HG03097 (cell line): ENCODE measurements around the gene CFAP77.
"Not testable (repeated sequence)": the region's sequence is repeated elsewhere in the genome, so short reads cannot be mapped to it uniquely, and the experiment has no call there.

Source experiments
- ATAC-seq: cut with Tn5 transposase; IDR thresholded peaks from one replicate; pipeline ENCODE4 v1.9.1; 2021; ENCODE audit not compliant: unreplicated experiment, low FRiP score

CFAP77 gene

GRCh38 chr9:132409828-132410528 lies at the start of gene CFAP77:
TSS of gene CFAP77 (plus strand) at chr9:132410211. CDS start at chr9:132410272, 61 bp downstream.
- no peak for ATAC-seq

- no peak for ATAC-seq
These were observed 45.9 kb upstream of the CFAP77 start for GRCh38 chr9:132364068-132364467.

- ATAC-seq = no peak
These were observed 44.0 kb upstream of the CFAP77 start for GRCh38 chr9:132365986-132366385.

- no peak for ATAC-seq
These were observed 43.5 kb upstream of the CFAP77 start for GRCh38 chr9:132366481-132366880.

- ATAC-seq = no peak
These were observed 42.2 kb upstream of the CFAP77 start for GRCh38 chr9:132367613-132368313.

- ATAC-seq = no peak
These were observed 40.6 kb upstream of the CFAP77 start for GRCh38 chr9:132369421-132369820.

- no peak for ATAC-seq
These were observed 39.4 kb upstream of the CFAP77 start for GRCh38 chr9:132370592-132370991.

- no peak for ATAC-seq
These were observed 37.6 kb upstream of the CFAP77 start for GRCh38 chr9:132372177-132373095.

- ATAC-seq = not testable (repeated sequence)
These were observed 32.2 kb upstream of the CFAP77 start for GRCh38 chr9:132377769-132378168.

GRCh38 chr9:132378416-132378815 lies 31.6 kb upstream of the CFAP77 start:
- not testable (repeated sequence) for ATAC-seq

GRCh38 chr9:132381966-132382541 lies 28.0 kb upstream of the CFAP77 start:
- ATAC-seq = no peak

GRCh38 chr9:132383462-132383883 lies 26.5 kb upstream of the CFAP77 start:
- no peak for ATAC-seq

- ATAC-seq = peak; percentile 35
These were observed 25.6 kb upstream of the CFAP77 start for GRCh38 chr9:132384376-132384775.

GRCh38 chr9:132387133-132387532 lies 22.9 kb upstream of the CFAP77 start:
- no peak for ATAC-seq

- ATAC-seq = no peak
These were observed 19.0 kb upstream of the CFAP77 start for GRCh38 chr9:132390966-132391365.

GRCh38 chr9:132391449-132391848 lies 18.6 kb upstream of the CFAP77 start:
- ATAC-seq = no peak

GRCh38 chr9:132395560-132395959 lies 14.5 kb upstream of the CFAP77 start:
- no peak for ATAC-seq

- no peak for ATAC-seq
These were observed 8.2 kb upstream of the CFAP77 start for GRCh38 chr9:132401824-132402223.

GRCh38 chr9:132404228-132404881 lies 5.7 kb upstream of the CFAP77 start:
- ATAC-seq = no peak

- peak; percentile 49 for ATAC-seq
These were observed 3.4 kb upstream of the CFAP77 start, which contains the start of gene TTF1 for GRCh38 chr9:132406554-132407122. TSS of gene TTF1 (minus strand) at chr9:132406840. CDS start at chr9:132402821, 4,019 bp downstream.
